HepG2 (cell line): ENCODE results near the gene CIB2. TPM values are rescaled to one million over a fixed set of nuclear protein-coding genes. Genes with fewer than 3 reads are reported as not detected.

Experiments used
- CHD4 ChIP-seq: fragments of 200-600 bp; sonication (generic); IDR thresholded peaks from 2 replicates; pipeline ENCODE4 v1.7.0; 2017; ENCODE audit warnings: mild to moderate bottlenecking, low read length, borderline replicate concordance
- DNMT1 ChIP-seq: sonication (generic); formaldehyde crosslinking; IDR thresholded peaks from 2 replicates; pipeline ENCODE4 v1.5.1; 2020; ENCODE audit warnings: mild to moderate bottlenecking, missing genetic modification reagents
- MXI1 ChIP-seq: IDR thresholded peaks from 3 replicates; pipeline ENCODE4 v1.6.1; 2012; ENCODE audit warnings: low read depth, low read length, inconsistent platforms, borderline replicate concordance
- STAT5B ChIP-seq: sonication (generic); formaldehyde crosslinking; IDR thresholded peaks from 2 replicates; pipeline ENCODE4 v1.4.0; 2020; ENCODE audit warnings: missing genetic modification reagents
- SYNCRIP ChIP-seq: fragments of 200-400 bp; formaldehyde crosslinking; IDR thresholded peaks from 2 replicates; pipeline ENCODE4 v1.6.1; 2018; ENCODE audit warnings: mild to moderate bottlenecking, low read depth, low read length; ENCODE audit not compliant: insufficient read depth
- ZNF224 ChIP-seq: sonication (generic); formaldehyde crosslinking; IDR thresholded peaks from 2 replicates; pipeline ENCODE4 v1.5.0; 2020; ENCODE audit warnings: mild to moderate bottlenecking, missing genetic modification reagents
- ZNF468 ChIP-seq: sonication (generic); formaldehyde crosslinking; IDR thresholded peaks from 2 replicates; pipeline ENCODE4 v1.8.0; 2022; ENCODE audit warnings: mild to moderate bottlenecking, moderate library complexity, missing genetic modification reagents
- ZNF615 ChIP-seq: sonication (generic); formaldehyde crosslinking; IDR thresholded peaks from 2 replicates; pipeline ENCODE4 v1.5.0; 2020; ENCODE audit warnings: mild to moderate bottlenecking, missing genetic modification reagents, borderline replicate concordance
- ZNF660 ChIP-seq: sonication (generic); formaldehyde crosslinking; IDR thresholded peaks from 2 replicates; pipeline ENCODE4 v1.5.1; 2020; ENCODE audit warnings: mild to moderate bottlenecking, low read depth, missing genetic modification reagents, borderline replicate concordance
- ZNF674 ChIP-seq: sonication (generic); formaldehyde crosslinking; IDR thresholded peaks from 2 replicates; pipeline ENCODE4 v1.5.0; 2020; ENCODE audit warnings: low read depth, mild to moderate bottlenecking, missing genetic modification reagents
- ZNF816 ChIP-seq: sonication (generic); formaldehyde crosslinking; IDR thresholded peaks from 2 replicates; pipeline ENCODE4 v1.8.0; 2022; ENCODE audit warnings: missing genetic modification reagents, mild to moderate bottlenecking, borderline replicate concordance
- polyA plus RNA-seq, 8 experiments: library from polyadenylated mRNA; depleted of rRNA in 3 of 8; stranded (reverse) in 7 of 8; unstranded in 1 of 8; fragments of >200 nt; fragmentation: Illumina TruSeq in 4 of 8; extraction: Trizol in 4 of 8; gene quantifications; 2 replicates each; pipeline versions ENCODE4 v1.2.1 to v1.2.3, GENCODE V29; 2011 to 2016; ENCODE audit warnings: low read depth in 4 of 8, missing spikeins in 1 of 8, mixed read lengths in 1 of 8; ENCODE audit not compliant: insufficient read depth in 1 of 8
- total RNA-seq, 5 experiments: library from RNA; depleted of rRNA; stranded (reverse); fragments of >200 nt; fragmentation: Illumina TruSeq; extraction: Trizol; gene quantifications; 2 replicates each; pipeline ENCODE4 v1.2.3, GENCODE V29; 2016; ENCODE audit warnings: low read depth in 1 of 5
- TF ChIP-seq, protein P1 (sequence below): sonication (generic); formaldehyde crosslinking; IDR thresholded peaks from 2 replicates; pipeline ENCODE4 v1.4.0; 2020; ENCODE audit warnings: missing genetic modification reagents
- TF ChIP-seq, protein P2 (sequence below): sonication (generic); formaldehyde crosslinking; IDR thresholded peaks from 2 replicates; pipeline ENCODE4 v1.4.0; 2020; ENCODE audit warnings: missing genetic modification reagents, borderline replicate concordance
- TF ChIP-seq, protein P3 (sequence below): sonication (generic); formaldehyde crosslinking; IDR thresholded peaks from 2 replicates; pipeline ENCODE4 v1.4.0; 2020; ENCODE audit warnings: missing genetic modification reagents, borderline replicate concordance

Gene CIB2
- total and polyA plus RNA-seq, 2 of the 13 experiments (the other 11 are each of a cell fraction or from before 2014, with no cell fraction given): 1.4 to 1.5 TPM

DNA sequence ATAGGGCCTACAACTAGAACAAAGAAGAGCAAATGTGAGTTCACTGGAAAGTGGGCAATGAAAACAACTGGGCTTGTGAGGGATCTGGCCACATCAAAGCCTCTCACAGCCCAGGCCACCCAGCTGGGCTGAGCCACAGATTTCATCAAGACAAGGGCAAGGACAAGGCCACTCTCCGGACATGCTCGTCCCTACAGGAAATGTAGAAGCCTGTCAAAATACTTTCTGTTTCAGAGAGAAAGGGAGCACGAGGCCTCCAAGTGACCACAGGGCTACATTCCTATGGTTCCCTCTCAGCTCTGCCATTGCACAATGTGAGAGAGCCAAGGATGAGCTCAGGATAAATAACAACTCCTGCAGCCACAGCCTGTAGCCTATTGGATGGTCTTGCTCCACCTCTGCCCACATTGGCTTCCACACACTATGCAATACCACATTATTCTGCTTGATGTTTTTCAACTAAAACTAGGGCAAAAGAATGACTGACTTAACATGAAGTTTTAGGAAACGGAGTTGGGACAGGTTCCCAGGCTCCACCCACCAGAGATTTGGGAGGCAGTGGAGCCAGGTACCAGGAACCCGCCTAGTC lies 65.9 kb downstream of the CIB2 start (continued):
- TF ChIP-seq, protein P1, sequence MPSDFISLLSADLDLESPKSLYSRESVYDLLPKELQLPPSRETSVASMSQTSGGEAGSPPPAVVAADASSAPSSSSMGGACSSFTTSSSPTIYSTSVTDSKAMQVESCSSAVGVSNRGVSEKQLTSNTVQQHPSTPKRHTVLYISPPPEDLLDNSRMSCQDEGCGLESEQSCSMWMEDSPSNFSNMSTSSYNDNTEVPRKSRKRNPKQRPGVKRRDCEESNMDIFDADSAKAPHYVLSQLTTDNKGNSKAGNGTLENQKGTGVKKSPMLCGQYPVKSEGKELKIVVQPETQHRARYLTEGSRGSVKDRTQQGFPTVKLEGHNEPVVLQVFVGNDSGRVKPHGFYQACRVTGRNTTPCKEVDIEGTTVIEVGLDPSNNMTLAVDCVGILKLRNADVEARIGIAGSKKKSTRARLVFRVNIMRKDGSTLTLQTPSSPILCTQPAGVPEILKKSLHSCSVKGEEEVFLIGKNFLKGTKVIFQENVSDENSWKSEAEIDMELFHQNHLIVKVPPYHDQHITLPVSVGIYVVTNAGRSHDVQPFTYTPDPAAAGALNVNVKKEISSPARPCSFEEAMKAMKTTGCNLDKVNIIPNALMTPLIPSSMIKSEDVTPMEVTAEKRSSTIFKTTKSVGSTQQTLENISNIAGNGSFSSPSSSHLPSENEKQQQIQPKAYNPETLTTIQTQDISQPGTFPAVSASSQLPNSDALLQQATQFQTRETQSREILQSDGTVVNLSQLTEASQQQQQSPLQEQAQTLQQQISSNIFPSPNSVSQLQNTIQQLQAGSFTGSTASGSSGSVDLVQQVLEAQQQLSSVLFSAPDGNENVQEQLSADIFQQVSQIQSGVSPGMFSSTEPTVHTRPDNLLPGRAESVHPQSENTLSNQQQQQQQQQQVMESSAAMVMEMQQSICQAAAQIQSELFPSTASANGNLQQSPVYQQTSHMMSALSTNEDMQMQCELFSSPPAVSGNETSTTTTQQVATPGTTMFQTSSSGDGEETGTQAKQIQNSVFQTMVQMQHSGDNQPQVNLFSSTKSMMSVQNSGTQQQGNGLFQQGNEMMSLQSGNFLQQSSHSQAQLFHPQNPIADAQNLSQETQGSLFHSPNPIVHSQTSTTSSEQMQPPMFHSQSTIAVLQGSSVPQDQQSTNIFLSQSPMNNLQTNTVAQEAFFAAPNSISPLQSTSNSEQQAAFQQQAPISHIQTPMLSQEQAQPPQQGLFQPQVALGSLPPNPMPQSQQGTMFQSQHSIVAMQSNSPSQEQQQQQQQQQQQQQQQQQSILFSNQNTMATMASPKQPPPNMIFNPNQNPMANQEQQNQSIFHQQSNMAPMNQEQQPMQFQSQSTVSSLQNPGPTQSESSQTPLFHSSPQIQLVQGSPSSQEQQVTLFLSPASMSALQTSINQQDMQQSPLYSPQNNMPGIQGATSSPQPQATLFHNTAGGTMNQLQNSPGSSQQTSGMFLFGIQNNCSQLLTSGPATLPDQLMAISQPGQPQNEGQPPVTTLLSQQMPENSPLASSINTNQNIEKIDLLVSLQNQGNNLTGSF: peak; percentile 35; the same call in 1 of the 2 replicates
- TF ChIP-seq, protein P2, sequence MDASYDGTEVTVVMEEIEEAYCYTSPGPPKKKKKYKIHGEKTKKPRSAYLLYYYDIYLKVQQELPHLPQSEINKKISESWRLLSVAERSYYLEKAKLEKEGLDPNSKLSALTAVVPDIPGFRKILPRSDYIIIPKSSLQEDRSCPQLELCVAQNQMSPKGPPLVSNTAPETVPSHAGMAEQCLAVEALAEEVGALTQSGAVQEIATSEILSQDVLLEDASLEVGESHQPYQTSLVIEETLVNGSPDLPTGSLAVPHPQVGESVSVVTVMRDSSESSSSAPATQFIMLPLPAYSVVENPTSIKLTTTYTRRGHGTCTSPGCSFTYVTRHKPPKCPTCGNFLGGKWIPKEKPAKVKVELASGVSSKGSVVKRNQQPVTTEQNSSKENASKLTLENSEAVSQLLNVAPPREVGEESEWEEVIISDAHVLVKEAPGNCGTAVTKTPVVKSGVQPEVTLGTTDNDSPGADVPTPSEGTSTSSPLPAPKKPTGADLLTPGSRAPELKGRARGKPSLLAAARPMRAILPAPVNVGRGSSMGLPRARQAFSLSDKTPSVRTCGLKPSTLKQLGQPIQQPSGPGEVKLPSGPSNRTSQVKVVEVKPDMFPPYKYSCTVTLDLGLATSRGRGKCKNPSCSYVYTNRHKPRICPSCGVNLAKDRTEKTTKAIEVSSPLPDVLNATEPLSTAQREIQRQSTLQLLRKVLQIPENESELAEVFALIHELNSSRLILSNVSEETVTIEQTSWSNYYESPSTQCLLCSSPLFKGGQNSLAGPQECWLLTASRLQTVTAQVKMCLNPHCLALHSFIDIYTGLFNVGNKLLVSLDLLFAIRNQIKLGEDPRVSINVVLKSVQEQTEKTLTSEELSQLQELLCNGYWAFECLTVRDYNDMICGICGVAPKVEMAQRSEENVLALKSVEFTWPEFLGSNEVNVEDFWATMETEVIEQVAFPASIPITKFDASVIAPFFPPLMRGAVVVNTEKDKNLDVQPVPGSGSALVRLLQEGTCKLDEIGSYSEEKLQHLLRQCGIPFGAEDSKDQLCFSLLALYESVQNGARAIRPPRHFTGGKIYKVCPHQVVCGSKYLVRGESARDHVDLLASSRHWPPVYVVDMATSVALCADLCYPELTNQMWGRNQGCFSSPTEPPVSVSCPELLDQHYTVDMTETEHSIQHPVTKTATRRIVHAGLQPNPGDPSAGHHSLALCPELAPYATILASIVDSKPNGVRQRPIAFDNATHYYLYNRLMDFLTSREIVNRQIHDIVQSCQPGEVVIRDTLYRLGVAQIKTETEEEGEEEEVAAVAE: no peak
- TF ChIP-seq ZNF816 (CRISPR knock-in tag): no peak; the same call in 1 of the 2 replicates
- peak; percentile 67; the same call in 1 of the 2 replicates for TF ChIP-seq CHD4
- TF ChIP-seq, protein P3, sequence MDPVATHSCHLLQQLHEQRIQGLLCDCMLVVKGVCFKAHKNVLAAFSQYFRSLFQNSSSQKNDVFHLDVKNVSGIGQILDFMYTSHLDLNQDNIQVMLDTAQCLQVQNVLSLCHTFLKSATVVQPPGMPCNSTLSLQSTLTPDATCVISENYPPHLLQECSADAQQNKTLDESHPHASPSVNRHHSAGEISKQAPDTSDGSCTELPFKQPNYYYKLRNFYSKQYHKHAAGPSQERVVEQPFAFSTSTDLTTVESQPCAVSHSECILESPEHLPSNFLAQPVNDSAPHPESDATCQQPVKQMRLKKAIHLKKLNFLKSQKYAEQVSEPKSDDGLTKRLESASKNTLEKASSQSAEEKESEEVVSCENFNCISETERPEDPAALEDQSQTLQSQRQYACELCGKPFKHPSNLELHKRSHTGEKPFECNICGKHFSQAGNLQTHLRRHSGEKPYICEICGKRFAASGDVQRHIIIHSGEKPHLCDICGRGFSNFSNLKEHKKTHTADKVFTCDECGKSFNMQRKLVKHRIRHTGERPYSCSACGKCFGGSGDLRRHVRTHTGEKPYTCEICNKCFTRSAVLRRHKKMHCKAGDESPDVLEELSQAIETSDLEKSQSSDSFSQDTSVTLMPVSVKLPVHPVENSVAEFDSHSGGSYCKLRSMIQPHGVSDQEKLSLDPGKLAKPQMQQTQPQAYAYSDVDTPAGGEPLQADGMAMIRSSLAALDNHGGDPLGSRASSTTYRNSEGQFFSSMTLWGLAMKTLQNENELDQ (CRISPR knock-in tag): no peak
- no peak for TF ChIP-seq STAT5B (CRISPR knock-in tag)
- no peak for TF ChIP-seq ZNF660 (CRISPR knock-in tag)
- no peak for TF ChIP-seq ZNF224
- no peak for TF ChIP-seq SYNCRIP
- peak; percentile 91; the same call in 2 of the 3 replicates for TF ChIP-seq MXI1
- TF ChIP-seq ZNF674 (CRISPR knock-in tag): no peak
- TF ChIP-seq ZNF615 (CRISPR knock-in tag): no peak
- TF ChIP-seq DNMT1 (CRISPR knock-in tag): no peak
- TF ChIP-seq ZNF468 (CRISPR knock-in tag): no peak
